Activated gamma-delta T cell treated with anti-CD3 and anti-CD28 coated beads, Interleukin-2, amount 50 U/mL, for 16 hours (primary cell): Measurements from ENCODE around the gene PKD2L2.
"Not testable (repeated sequence)": the region's sequence is repeated elsewhere in the genome, so short reads cannot be mapped to it uniquely, and the experiment has no call there.

Source experiments
- DNase-seq: peaks from one replicate; pipeline ENCODE4 v3.0.0-alpha.2; 2020; ENCODE audit warnings: low read depth

The PKD2L2 gene

GRCh38 chr5:137957948-137958347 lies 68.7 kb downstream of the PKD2L2 start:
- DNase-seq = no peak

DNA sequence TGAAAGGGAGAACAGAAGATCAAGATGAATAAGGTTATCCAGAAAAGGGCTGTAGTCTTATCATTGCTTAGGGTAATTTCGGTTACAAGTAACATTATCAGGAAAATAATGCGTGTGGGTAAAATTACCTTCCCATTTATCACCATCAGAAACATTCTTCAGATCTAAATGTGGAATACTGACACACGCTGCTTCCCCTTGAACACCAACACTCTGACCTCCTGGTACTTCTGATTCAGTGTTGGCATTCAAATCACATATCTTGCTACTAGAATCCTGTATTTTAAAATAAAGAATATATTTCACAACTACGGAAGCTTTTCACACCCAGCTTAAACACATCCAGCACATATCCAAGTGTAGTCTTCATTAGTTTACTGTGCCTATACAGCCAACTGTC lies 70.2 kb downstream of the PKD2L2 start:
- DNase-seq = no peak

DNA sequence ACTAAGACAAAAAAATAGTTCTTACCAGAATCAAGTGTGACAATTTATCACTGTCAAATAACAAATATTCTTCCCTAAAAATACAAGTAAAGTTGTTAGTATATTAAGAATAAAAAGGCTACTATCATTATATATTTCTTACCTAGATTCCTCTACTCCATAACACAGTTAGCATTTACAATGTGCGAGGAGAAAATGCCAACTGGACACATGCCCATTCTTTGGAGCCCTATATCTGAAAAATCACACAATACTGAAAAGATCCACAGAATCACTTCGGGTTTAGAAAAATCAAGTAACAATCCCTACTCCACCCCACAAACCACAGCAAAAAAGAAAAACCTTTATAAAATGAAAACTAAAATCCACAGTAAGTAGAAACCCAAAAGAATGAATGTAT lies 70.9 kb downstream of the PKD2L2 start:
- no peak for DNase-seq

DNA sequence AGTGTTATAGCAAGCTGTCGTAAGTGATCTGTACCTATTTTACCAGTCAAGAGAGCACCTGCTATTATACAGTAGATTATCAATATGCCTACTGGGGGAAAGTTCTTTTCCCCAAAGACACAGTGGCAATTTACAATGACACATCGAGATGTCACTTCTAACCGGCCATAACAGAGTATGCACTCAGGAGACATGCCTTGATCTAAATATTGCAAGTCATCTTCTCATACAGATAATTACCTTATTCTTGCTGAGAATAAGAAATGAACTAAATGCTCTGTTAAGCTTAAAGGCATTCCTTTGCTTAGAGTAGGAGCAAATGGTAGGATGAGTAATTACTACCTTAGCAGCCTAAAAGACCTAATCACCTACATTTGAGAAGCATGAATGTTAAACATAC lies 71.6 kb downstream of the PKD2L2 start:
- DNase-seq = no peak

DNA sequence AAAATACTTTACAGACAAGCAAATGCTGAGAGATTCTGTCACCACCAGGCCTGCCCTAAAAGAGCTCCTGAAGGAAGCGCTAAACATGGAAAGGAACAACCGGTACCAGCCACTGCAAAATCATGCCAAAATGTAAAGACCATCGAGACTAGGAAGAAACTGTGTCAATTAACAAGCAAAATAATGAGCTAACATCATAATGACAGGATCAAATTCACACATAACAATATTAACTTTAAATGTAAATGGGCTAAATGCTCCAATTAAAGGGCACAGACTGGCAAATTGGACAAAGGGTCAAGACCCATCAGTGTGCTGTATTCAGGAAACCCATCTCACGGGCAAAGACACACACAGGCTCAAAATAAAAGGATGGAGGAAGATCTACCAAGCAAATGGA lies 81.1 kb downstream of the PKD2L2 start:
- not testable (repeated sequence) for DNase-seq

GRCh38 chr5:137975208-137975607 lies 86.0 kb downstream of the PKD2L2 start:
- no peak for DNase-seq

DNA sequence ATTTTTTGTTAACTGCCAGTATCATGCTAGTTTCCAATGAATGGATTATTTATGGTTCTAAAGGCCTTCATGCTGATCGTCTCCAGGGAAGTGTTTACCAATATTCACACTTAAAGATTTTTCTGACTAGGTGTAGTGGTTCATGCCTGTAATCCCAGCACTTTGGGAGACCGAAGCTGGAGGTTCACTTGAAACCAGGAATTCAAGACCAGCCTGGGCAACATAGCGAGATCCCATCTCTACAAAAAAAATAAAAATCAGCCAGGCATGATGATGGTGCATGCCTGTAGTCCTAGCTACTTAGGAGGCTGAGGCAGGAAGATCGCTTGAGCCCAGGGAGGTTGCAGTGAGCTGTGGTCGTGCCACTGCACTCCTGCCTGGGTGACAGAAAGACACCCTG lies 100.2 kb downstream of the PKD2L2 start:
- DNase-seq = no peak
